COLO668 (cell line): ENCODE data around the gene UMAD1.

ENCODE experiments used
- DNase-seq: peaks from one replicate; lab custom pipeline; 2025; ENCODE audit not compliant: unreplicated experiment; lab: John Stamatoyannopoulos, UW

UMAD1 gene

GRCh38 chr7:7881581-7881980 lies 241.0 kb downstream of the UMAD1 start:
- no peak for DNase-seq

DNA sequence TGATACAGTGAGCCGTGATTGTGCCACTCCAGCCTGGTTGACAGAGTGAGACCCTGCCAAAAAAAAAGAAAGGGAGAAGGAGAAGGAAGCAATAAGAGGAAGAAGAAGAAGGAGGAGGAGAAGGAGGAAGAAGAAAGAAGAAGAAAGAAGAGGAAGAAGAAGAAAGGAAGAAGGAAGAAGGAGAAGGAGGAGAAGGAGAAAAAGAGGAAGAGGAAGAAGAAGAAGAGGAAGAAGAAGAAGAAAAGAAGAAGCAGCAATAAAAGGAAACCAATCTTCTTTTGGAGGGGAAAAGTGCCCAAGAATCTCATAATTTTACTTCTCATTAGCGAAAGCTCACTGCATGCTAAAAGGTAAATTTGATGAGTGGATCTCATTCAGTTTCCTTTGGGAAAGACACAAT lies 242.3 kb downstream of the UMAD1 start:
- DNase-seq: no peak

DNA sequence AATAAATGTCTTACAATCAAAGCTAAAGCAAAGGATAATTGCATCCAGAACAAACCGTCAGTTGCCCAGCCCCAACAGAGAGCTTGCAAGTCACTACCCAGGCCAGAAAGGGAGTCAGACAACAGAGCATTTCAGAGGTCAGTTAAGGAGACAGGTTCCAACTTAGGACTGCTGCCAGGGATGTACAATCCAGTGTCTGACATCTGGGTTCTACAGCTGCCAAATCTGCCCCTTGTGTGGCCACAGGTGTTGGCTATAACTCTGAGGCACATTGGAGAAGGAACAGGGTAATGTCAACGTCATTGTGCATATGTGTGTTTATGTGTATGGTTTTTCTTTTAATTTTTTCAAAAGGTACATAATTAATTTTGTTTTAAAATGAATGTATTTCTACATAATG lies 242.8 kb downstream of the UMAD1 start:
- DNase-seq: no peak

DNA sequence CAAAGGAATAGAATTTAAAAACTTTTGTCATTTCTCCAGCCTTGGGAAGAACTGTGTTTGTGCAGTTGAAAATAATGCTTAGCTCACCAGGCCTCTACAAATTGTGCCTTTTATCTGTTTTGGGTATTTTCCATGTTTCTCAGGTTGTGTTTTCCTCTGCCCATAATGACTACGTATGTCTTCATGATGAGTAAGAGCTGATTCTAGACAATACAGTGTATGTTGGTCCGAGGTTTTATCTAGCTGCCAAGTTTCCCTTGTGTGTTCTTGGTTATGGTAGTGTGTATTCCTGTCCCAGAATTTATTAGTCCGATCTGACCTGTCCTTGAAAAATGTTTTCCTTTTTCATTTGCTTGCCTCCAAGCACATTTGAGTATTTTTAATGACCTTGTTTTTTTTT lies 244.3 kb downstream of the UMAD1 start:
- no peak for DNase-seq

- no peak for DNase-seq
Measured at GRCh38 chr7:7889791-7890568, 249.4 kb downstream of the UMAD1 start.

DNA sequence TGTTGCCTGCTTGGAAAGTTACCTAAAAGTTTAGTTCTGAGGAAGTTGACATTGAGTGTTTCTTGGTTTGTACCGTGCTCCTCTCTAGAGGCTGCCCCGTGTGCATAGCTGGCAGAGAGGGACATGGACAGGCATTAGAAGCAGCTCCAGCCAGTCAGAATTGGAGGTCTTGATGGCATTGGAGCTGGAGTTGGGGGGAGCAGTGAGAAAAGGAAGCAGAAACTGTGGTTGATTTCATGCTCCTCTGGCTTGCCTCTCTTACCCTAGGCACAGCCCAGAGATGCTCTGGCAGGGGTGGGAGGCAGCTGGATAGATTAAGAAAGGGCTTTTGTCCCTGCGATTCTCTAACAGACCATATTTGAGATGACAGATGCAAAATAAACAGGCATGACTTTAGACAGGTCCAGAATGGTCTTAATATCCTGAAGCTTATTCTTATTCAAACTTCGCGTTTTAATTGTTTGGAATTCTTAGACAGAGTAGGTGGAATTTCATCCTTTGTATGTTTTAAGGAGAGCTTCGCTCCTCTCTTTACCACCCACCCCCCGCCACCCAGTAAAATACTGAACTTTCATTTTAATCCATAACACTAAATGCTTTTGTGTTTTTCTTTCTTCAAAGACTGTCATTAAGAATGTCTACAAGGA lies 254.6 kb downstream of the UMAD1 start:
- DNase-seq: no peak

DNA sequence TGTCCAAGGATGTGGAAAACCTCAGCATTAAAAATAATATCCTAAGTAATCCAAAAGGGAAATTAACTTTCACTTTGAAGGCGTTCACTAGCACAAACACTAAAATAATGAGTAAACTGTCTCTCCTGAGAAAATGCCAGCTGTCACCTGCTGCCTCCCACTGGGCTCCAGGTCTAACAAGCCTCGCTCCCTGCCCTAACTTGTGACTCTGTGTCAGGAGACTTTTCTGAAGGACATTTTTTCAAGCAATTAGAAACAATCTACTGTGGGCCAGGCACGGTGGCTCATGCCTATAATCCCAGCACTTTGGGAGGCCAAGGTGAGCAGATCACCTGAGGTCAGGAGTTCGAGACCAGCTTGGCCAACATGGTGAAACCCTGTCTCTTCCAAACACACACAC lies 255.2 kb downstream of the UMAD1 start:
- DNase-seq: peak; percentile 53

DNA sequence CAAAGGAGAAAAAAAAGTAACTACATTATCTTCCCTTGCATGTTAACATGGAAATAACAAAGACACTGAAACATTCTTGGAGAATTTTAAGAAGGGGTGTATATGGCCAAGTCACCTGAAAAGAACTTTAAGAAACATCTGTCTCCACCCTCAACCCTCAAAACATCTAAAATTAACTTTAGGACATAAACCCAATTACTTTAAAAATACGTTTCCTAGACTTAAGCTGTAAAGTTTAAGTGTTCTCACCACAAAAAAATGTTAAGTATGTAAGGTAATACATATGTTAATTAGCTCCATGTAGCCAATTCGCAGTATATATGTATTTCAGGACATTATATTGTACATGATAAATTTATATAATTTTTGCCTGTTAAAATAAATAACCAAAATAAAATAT lies 257.0 kb downstream of the UMAD1 start:
- no peak for DNase-seq

GRCh38 chr7:7897949-7898515 lies 257.5 kb downstream of the UMAD1 start:
- no peak for DNase-seq

- no peak for DNase-seq
Measured at GRCh38 chr7:7902845-7903244, 262.3 kb downstream of the UMAD1 start.

DNA sequence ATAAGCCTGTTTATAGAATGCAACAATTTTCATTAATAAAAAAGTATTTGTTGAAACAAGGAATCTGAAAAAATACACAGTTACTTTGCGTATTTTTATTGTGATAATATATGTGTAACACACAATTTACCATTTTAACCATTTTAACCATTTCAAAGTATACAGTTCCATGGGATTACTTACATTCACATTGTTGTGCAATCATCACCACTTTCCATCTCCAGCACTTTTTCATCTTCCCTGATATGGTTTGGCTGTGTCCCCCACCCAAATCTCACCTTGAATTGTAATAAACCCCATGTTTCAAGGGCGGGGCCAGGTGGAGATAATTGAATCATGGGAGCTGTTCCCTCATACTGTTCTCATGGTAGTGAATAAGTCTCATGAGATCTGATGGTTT lies 266.8 kb downstream of the UMAD1 start:
- no peak for DNase-seq

DNA sequence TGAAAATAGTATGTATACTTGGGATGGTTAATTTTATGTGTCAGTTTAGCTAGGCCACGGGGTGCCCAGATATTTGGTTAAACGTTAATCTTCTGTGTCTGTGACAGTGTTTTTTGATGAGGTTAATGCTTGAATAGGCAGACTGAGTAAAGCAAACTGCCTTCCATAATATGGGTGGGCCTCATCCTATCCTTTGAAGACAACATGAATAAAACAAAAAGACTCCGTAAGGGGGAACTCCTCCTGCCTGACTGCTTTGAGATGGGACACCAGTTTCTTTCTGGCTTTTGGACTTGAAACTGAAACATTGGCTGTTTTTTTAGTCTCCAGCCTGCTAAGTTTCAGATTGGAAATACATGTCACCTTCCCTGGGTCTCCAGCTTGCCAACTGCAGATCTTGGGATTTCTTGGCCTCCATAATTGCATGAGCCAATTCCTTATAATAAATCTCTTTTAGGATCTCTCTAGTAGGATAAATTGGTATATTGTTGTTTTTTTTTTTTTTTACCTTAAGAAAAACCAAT lies 268.1 kb downstream of the UMAD1 start:
- no peak for DNase-seq

DNA sequence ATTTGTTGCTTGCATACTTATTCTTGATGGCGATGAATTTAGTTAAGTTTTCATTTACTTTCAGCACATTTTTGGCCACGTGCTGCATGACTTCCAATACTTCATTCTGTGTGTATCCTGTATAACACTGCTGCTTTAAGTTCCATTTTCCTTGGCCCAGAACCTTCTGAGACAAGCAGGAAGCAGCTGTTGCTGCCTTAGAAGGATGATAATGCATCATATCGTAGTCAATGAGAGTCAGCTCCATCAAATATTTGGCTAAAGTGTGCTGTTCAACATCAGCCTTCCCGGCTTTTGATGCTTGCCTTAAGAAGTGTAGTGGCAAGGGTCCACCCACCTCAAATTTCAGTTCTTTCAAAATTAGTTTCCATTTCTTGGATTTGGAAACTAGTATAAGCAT lies 268.8 kb downstream of the UMAD1 start:
- no peak for DNase-seq

DNA sequence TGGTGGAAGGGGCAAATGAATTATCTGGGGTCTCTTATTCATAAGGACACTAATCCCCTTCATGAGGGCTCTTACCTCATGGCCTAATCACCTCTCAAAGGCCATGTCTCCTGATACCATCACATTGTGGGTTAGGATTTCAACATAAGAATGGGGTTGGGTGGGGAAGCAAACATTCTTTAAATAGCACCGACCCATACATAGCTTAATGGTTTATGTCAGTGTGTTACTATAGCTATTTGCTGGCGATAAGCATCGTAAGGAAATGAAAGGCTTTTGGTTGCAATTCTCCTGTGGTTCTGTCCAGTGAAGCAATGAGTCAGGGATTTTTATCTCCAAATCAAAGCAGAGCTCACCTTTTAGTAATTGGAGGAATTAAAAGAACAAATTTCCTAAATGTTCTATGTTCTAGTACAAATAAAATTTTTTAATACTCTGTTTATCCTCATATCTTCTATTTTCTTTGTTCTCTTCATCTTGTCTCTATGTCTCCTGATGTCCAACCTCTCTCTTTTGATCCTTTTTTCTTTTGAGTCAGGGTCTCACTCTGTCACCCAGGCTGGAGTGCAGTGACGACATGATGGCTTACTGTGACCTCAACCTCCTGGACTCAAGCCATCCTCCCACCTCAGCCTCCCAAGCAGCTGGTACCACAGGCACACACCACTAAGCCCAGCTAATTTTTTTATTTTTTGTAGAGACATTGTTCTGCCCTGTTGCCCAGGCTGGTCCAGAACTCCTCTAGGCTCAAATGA lies 271.0 kb downstream of the UMAD1 start:
- DNase-seq: no peak

GRCh38 chr7:7912937-7913336 lies 272.4 kb downstream of the UMAD1 start:
- DNase-seq: no peak

DNA sequence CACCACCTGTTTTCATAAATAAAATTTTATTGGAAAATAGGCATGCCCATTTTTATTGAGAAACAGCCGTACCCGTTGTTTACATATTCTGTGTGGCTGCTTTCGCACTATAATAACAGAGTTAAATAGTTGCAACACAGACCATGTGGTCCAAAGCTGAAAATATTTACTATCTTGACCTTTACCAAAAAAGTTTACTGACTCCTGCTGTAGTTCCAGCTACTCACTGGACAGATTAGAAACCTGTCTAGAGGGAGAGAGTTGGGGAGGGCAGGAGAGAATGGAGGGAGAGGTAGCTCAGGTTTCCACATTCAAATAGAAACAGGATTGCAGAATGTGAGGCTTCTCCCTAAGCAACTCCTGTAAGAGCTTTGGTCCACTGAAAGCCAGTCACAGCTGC lies 273.0 kb downstream of the UMAD1 start:
- no peak for DNase-seq

GRCh38 chr7:7914547-7914946 lies 274.0 kb downstream of the UMAD1 start:
- no peak for DNase-seq

GRCh38 chr7:7916064-7916463 lies 275.5 kb downstream of the UMAD1 start:
- DNase-seq: no peak

DNA sequence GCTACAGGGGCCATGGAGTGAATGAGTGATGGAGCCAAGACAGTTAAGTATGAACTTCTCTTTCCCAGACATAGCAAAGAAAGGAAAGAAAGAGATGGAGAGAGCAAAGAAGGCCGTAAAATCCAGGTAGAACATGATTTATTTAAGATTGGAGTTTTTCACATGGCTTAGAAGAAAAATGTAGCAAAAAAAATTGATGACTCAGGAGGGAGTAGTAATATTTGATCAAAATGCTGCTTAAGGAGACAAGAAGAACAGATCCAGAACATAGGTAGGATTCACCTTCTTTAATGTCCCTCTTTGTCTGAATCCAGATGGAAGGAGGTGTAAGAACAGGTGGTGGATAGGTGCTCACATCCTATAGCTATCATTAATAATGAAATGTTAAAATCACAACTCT lies 277.0 kb downstream of the UMAD1 start:
- DNase-seq: no peak

- DNase-seq: no peak
Measured at GRCh38 chr7:7918736-7919448, 278.3 kb downstream of the UMAD1 start.

DNA sequence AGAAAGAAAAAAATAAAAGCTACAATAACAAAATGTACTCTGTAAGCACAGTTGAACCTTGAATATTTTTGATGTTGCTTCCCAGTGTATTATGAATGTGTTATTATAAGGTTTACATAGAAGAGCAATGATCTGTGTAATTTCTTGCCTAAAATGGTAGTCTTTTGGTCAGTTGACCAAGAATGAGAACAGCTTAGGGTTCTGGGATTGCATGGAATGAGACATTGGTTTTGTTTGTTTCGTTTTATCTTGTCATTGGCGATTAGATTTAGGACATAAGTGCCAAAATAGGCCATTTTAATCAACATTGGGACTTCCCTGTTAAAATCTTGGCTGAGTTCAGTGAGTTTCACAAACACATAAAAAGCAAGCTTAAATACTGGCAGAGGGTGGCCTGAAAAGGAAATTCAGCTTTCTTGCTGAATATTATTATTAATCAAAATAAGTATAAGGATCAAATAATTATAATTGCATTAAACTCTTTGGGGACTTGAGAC lies 278.9 kb downstream of the UMAD1 start:
- DNase-seq: no peak
